ENCODE measurements around the gene ESRRA. TPM values are rescaled to one million over a fixed set of nuclear protein-coding genes. Genes with fewer than 3 reads are reported as not detected.
"Not testable (repeated sequence)": the region's sequence is repeated elsewhere in the genome, so short reads cannot be mapped to it uniquely, and the experiment has no call there.

The ESRRA gene
- total and polyA plus RNA-seq, 10 of the 15 experiments (the other 5 are each of a cell fraction or from before 2014, with no cell fraction given): 0.32 to 48.9 (median 12.6) TPM

- no peak for TF ChIP-seq ZNF592 (IDR thresholded peaks at IDR 0.05)
- TF ChIP-seq BMI1 (IDR thresholded peaks at IDR 0.05; ENCODE audit: borderline replicate concordance): peak; percentile 82
- no peak for TF ChIP-seq EP300 (IDR thresholded peaks at IDR 0.05; ENCODE audit: borderline replicate concordance in 1 of 2, control insufficient read depth in 1 of 2, low read depth in 2 of 2, low read length in 2 of 2)
- TF ChIP-seq POLR2AphosphoS5 (IDR thresholded peaks at IDR 0.05; ENCODE audit: low read length): peak; percentile 10; the same call in 1 of the 2 replicates
- no peak for TF ChIP-seq MXI1 (IDR thresholded peaks at IDR 0.05; ENCODE audit: low read depth, low read length)
These were observed 1.7 kb downstream of the ESRRA start (continued) for GRCh38 chr11:64306876-64307622.

GRCh38 chr11:64307795-64308194 lies 2.5 kb downstream of the ESRRA start:
- ChIA-PET POLR2A (interaction anchor here (0.7 to 1.9 kb wide), 2 partner anchors 10 to 35 kb away, joined by 3 to 4 read pairs; partner anchors contain the start of genes PRDX5 and TRMT112), RAD21 (ENCODE audit: unreplicated experiment) (interaction anchor here (1.8 to 4.9 kb wide), 2 partner anchors 10 kb away, joined by 8 to 30 read pairs; partner anchors contain the start of genes PRDX5 and TRMT112), CTCF (interaction anchor here (1.7 to 2.2 kb wide), 2 partner anchors 10 to 48 kb away, joined by 7 to 13 read pairs; partner anchors contain the start of genes PRDX5 and TRMT112), SMC1A (ENCODE audit: uncharacterized antibody, unreplicated experiment) (interaction anchor here (2.6 kb wide), 1 partner anchor 24 kb away, joined by 7 read pairs; no protein-coding TSS in a partner anchor)
- peaks cover 17% of the 10 kb centered on the region for H3K4me1 ChIP-seq (ENCODE audit: control insufficient read depth, insufficient read depth, low read length)
- H4K20me1 ChIP-seq (ENCODE audit: control insufficient read depth, insufficient read depth); FAIRE-seq; H3K27me3 ChIP-seq (replicated peaks in 1 of 2; ENCODE audit: control insufficient read depth in 2 of 2, insufficient read depth in 2 of 2, low read length in 1 of 2); H3K27ac ChIP-seq (ENCODE audit: control insufficient read depth, insufficient read depth); H3K36me3 ChIP-seq (ENCODE audit: control insufficient read depth in 2 of 2, insufficient read depth in 2 of 2, low read length in 1 of 2); in situ Hi-C loops (cut with MboI); H3K4me3 ChIP-seq; H3K9ac ChIP-seq (ENCODE audit: control insufficient read depth, insufficient read depth, low read length); intact Hi-C loops (cut with micrococcal nuclease; ENCODE audit: unreplicated experiment); DNase-seq (ENCODE audit: low read depth, low spot score); BruUV-seq (replicated peaks); ATAC-seq; H3K9me3 ChIP-seq (replicated peaks; ENCODE audit: control insufficient read depth, insufficient read depth, low read length); H2AFZ ChIP-seq (ENCODE audit: control insufficient read depth, low read depth, low read length): not testable (repeated sequence)
- peaks cover 26% of the 10 kb centered on the region for H3K79me2 ChIP-seq (ENCODE audit: control insufficient read depth, insufficient read depth, low read length)
- H3K4me2 ChIP-seq (ENCODE audit: control insufficient read depth, insufficient read depth): peak overlapping the region; percentile 99; the same call in 1 of the 2 replicates
- 85% methylated on average over 5 of the region's 5 CpGs for WGBS (ENCODE audit: insufficient coverage, insufficient replicate concordance, low lambda C conversion rate, missing lambda C conversion rate)
